Loucy (cell line): ENCODE data around the gene GUCY1A2.
"Not testable (repeated sequence)": the region's sequence is repeated elsewhere in the genome, so short reads cannot be mapped to it uniquely, and the experiment has no call there.

Experiments
- EZH2phosphoT487 ChIP-seq: fragments of 200-600 bp; IDR thresholded peaks from 2 replicates; pipeline ENCODE4 v1.6.1; 2018; ENCODE audit warnings: antibody characterized with exemption, mild to moderate bottlenecking, moderate library complexity, borderline replicate concordance
- TF ChIP-seq, protein P1 (sequence below): fragments of 200-600 bp; sonication (generic); conservative IDR thresholded peaks from 2 replicates; pipeline ENCODE4 v1.5.1; 2014; ENCODE audit warnings: mild to moderate bottlenecking, antibody characterized with exemption, low read length

DNA sequence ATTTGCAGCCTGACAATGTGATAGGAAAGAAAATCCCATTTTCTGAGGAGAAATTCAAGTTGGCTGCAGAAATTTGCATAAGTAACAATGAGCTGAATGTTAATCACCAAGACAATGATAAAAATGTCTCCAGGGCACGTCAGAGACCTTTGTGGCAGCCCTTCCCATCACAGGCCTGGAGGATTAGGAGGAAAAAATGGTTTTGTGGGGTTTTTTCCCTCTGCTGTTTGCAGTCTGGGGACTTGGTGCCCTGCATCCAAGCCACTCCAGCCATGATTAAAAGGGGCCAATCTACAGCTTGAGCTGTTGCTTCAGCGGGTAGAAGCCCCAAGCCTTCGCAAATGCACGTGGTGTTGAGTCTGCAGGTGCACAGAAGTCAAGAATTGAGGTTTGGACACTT is 33.1 kb upstream of the GUCY1A2 start:
- TF ChIP-seq, protein P1, sequence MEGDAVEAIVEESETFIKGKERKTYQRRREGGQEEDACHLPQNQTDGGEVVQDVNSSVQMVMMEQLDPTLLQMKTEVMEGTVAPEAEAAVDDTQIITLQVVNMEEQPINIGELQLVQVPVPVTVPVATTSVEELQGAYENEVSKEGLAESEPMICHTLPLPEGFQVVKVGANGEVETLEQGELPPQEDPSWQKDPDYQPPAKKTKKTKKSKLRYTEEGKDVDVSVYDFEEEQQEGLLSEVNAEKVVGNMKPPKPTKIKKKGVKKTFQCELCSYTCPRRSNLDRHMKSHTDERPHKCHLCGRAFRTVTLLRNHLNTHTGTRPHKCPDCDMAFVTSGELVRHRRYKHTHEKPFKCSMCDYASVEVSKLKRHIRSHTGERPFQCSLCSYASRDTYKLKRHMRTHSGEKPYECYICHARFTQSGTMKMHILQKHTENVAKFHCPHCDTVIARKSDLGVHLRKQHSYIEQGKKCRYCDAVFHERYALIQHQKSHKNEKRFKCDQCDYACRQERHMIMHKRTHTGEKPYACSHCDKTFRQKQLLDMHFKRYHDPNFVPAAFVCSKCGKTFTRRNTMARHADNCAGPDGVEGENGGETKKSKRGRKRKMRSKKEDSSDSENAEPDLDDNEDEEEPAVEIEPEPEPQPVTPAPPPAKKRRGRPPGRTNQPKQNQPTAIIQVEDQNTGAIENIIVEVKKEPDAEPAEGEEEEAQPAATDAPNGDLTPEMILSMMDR, result not testable (repeated sequence)
- TF ChIP-seq EZH2phosphoT487, result not testable (repeated sequence)
